IPS DF 6.9 (cell line): ENCODE data around the gene THSD4.

Experiments used
- DNase-seq: peaks from one replicate; pipeline ENCODE4 v3.0.0-alpha.2; 2013; ENCODE audit warnings: low read depth, low spot score
- H3K27ac ChIP-seq: one replicate; pipeline ENCODE4 v1.5.1; 2013; ENCODE audit warnings: low read length, control low read depth
- H3K27me3 ChIP-seq: 2 replicates; pipeline ENCODE4 v1.6.1; 2013; ENCODE audit warnings: mild to moderate bottlenecking, low read length; ENCODE audit not compliant: control insufficient read depth, insufficient read depth
- H3K36me3 ChIP-seq: 2 replicates; pipeline ENCODE4 v1.6.1; 2013; ENCODE audit warnings: low read length; ENCODE audit not compliant: control insufficient read depth, insufficient read depth
- H3K4me1 ChIP-seq: 2 replicates; pipeline ENCODE4 v1.6.1; 2013; ENCODE audit warnings: low read length; ENCODE audit not compliant: control insufficient read depth, insufficient read depth
- H3K4me3 ChIP-seq: 2 replicates; pipeline ENCODE4 v1.5.1; 2013; ENCODE audit warnings: mild to moderate bottlenecking, low read length
- H3K9me3 ChIP-seq: 2 replicates; pipeline ENCODE4 v1.6.1; 2013; ENCODE audit warnings: low read length, inconsistent platforms; ENCODE audit not compliant: control insufficient read depth, insufficient read depth
- WGBS: extraction: QIAGEN DNeasy Blood & Tissue Kit; methylation state at CpG from one replicate; pipeline ENCODE4 v1.1.7; 2013; ENCODE audit warnings: mixed read lengths, missing lambda C conversion rate; ENCODE audit not compliant: insufficient read length, insufficient coverage; 5-methylcytosine and 5-hydroxymethylcytosine counted together

Gene THSD4

GRCh38 chr15:71131601-71132362, 16.5 kb downstream of the THSD4 start:
- no peak overlapping the region for H3K4me3 ChIP-seq
- no peak for DNase-seq
- no CpG with 5 or more reads among the region's 5 CpGs for WGBS

GRCh38 chr15:71133747-71134472, 18.6 kb downstream of the THSD4 start:
- H3K27me3 ChIP-seq, result no peaks in the 10 kb centered on the region
- no peaks in the 10 kb centered on the region; the same call in 1 of the 2 replicates for H3K4me1 ChIP-seq
- H3K9me3 ChIP-seq, result no peaks in the 10 kb centered on the region
- no peak overlapping the region for H3K4me3 ChIP-seq
- no CpG with 5 or more reads among the region's 12 CpGs for WGBS
- no peak overlapping the region for H3K27ac ChIP-seq
- no peak for DNase-seq
- H3K36me3 ChIP-seq, result no peaks in the 10 kb centered on the region

More at GRCh38 chr15:71131601-71132362, 16.5 kb downstream of the THSD4 start:
- Histone ChIP-seq H3K27me3 (no peaks in the 10 kb centered on the region), H3K36me3 (no peaks in the 10 kb centered on the region), H3K4me1 (no peaks in the 10 kb centered on the region; the same call in 1 of the 2 replicates), H3K9me3 (no peaks in the 10 kb centered on the region), H3K27ac (no peak overlapping the region)

GRCh38 chr15:71136159-71136783, 21.0 kb downstream of the THSD4 start:
- H3K4me1 ChIP-seq, result no peaks in the 10 kb centered on the region; the same call in 1 of the 2 replicates
- H3K9me3 ChIP-seq, result no peaks in the 10 kb centered on the region
- no peaks in the 10 kb centered on the region for H3K27me3 ChIP-seq
- no peak overlapping the region for H3K4me3 ChIP-seq
- no peaks in the 10 kb centered on the region for H3K36me3 ChIP-seq
- WGBS, result no CpG with 5 or more reads among the region's 13 CpGs
- no peak overlapping the region for H3K27ac ChIP-seq
- DNase-seq, result no peak

- no peaks in the 10 kb centered on the region for H3K36me3 ChIP-seq
Observed at GRCh38 chr15:71136793-71137518, 21.7 kb downstream of the THSD4 start.

GRCh38 chr15:71138473-71138872, 23.2 kb downstream of the THSD4 start:
- Histone ChIP-seq H3K27ac (no peak overlapping the region), H3K27me3 (no peaks in the 10 kb centered on the region)

More at GRCh38 chr15:71136793-71137518, 21.7 kb downstream of the THSD4 start:
- H3K27me3 ChIP-seq, result no peaks in the 10 kb centered on the region
- no peaks in the 10 kb centered on the region; the same call in 1 of the 2 replicates for H3K4me1 ChIP-seq
- no peak overlapping the region for H3K27ac ChIP-seq
- DNase-seq, result no peak
- no peak overlapping the region for H3K4me3 ChIP-seq
- WGBS, result no CpG with 5 or more reads among the region's 11 CpGs
- no peaks in the 10 kb centered on the region for H3K9me3 ChIP-seq

GRCh38 chr15:71139241-71139640, 24.0 kb downstream of the THSD4 start:
- H3K4me3 ChIP-seq, result no peak overlapping the region
- H3K9me3 ChIP-seq, result no peaks in the 10 kb centered on the region
- no peaks in the 10 kb centered on the region for H3K4me1 ChIP-seq
- no peak overlapping the region for H3K27ac ChIP-seq
- no CpG with 5 or more reads among the region's 1 CpG for WGBS
- H3K27me3 ChIP-seq, result no peaks in the 10 kb centered on the region
- DNase-seq, result no peak
- no peaks in the 10 kb centered on the region for H3K36me3 ChIP-seq

More at GRCh38 chr15:71138473-71138872, 23.2 kb downstream of the THSD4 start:
- H3K36me3 ChIP-seq, result no peaks in the 10 kb centered on the region
- H3K4me3 ChIP-seq, result no peak overlapping the region
- no CpG with 5 or more reads among the region's 2 CpGs for WGBS
- no peak for DNase-seq
- no peaks in the 10 kb centered on the region for H3K9me3 ChIP-seq
- H3K4me1 ChIP-seq, result no peaks in the 10 kb centered on the region

GRCh38 chr15:71141572-71141971, 26.3 kb downstream of the THSD4 start:
- Histone ChIP-seq H3K9me3 (no peaks in the 10 kb centered on the region), H3K27ac (no peak overlapping the region), H3K36me3 (no peaks in the 10 kb centered on the region), H3K4me3 (no peak overlapping the region), H3K4me1 (no peaks in the 10 kb centered on the region), H3K27me3 (no peaks in the 10 kb centered on the region)
- WGBS, result no CpG with 5 or more reads among the region's 5 CpGs
- DNase-seq, result no peak

GRCh38 chr15:71142780-71143179, 27.5 kb downstream of the THSD4 start:
- H3K27me3 ChIP-seq, result no peaks in the 10 kb centered on the region
- no peak overlapping the region for H3K27ac ChIP-seq
- DNase-seq, result no peak
- no peak overlapping the region for H3K4me3 ChIP-seq
- WGBS, result no CpG with 5 or more reads among the region's 3 CpGs
- no peaks in the 10 kb centered on the region for H3K4me1 ChIP-seq
- H3K36me3 ChIP-seq, result no peaks in the 10 kb centered on the region
- no peaks in the 10 kb centered on the region for H3K9me3 ChIP-seq

GRCh38 chr15:71143373-71144310, 28.4 kb downstream of the THSD4 start:
- H3K27me3 ChIP-seq, result no peaks in the 10 kb centered on the region
- no CpG with 5 or more reads among the region's 10 CpGs for WGBS
- H3K9me3 ChIP-seq, result no peaks in the 10 kb centered on the region
- H3K36me3 ChIP-seq, result no peaks in the 10 kb centered on the region
- H3K4me3 ChIP-seq, result no peak overlapping the region
- H3K4me1 ChIP-seq, result no peaks in the 10 kb centered on the region
- DNase-seq, result no peak
- H3K27ac ChIP-seq, result no peak overlapping the region
